ENCODE results near the gene SRRM4.

SRRM4 gene

DNA sequence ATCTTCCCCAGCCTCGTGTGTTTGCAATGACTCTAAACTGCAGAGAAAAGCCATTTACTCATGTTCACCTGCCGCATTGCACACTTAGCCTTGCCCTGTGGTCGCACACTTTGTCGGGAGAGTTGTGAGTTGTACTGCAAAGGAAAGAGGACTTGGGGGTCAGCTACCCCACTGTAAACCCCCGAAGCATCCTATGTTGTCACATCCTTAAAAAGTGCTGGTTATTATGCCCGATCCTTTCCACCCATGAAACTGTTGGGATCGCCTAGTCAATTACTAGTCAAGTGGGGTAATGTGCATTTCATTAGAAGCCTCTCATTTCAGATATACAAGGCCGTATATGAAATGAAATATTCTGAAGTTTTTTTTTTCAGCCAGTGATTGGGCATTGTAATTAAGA is 98.2 kb downstream of the SRRM4 start:
- TF ChIP-seq, protein P1, sequence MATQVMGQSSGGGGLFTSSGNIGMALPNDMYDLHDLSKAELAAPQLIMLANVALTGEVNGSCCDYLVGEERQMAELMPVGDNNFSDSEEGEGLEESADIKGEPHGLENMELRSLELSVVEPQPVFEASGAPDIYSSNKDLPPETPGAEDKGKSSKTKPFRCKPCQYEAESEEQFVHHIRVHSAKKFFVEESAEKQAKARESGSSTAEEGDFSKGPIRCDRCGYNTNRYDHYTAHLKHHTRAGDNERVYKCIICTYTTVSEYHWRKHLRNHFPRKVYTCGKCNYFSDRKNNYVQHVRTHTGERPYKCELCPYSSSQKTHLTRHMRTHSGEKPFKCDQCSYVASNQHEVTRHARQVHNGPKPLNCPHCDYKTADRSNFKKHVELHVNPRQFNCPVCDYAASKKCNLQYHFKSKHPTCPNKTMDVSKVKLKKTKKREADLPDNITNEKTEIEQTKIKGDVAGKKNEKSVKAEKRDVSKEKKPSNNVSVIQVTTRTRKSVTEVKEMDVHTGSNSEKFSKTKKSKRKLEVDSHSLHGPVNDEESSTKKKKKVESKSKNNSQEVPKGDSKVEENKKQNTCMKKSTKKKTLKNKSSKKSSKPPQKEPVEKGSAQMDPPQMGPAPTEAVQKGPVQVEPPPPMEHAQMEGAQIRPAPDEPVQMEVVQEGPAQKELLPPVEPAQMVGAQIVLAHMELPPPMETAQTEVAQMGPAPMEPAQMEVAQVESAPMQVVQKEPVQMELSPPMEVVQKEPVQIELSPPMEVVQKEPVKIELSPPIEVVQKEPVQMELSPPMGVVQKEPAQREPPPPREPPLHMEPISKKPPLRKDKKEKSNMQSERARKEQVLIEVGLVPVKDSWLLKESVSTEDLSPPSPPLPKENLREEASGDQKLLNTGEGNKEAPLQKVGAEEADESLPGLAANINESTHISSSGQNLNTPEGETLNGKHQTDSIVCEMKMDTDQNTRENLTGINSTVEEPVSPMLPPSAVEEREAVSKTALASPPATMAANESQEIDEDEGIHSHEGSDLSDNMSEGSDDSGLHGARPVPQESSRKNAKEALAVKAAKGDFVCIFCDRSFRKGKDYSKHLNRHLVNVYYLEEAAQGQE (IDR thresholded peaks at IDR 0.05; ENCODE audit: insufficient read depth in 1 of 2, low read depth in 2 of 2, low read length in 2 of 2) = no peak
- TF ChIP-seq TAF1 (IDR thresholded peaks at IDR 0.05; ENCODE audit: borderline replicate concordance, insufficient read depth, low read length) (no peak), SIN3A (IDR thresholded peaks at IDR 0.05; ENCODE audit: borderline replicate concordance, insufficient read depth, low read length) (no peak), FOXP2 (optimal IDR thresholded peaks at IDR 0.05; ENCODE audit: borderline replicate concordance, extremely low read depth, extremely low read length, insufficient read depth) (no peak), POLR2AphosphoS5 (IDR thresholded peaks at IDR 0.05; ENCODE audit: low read depth, low read length) (no peak)

DNA sequence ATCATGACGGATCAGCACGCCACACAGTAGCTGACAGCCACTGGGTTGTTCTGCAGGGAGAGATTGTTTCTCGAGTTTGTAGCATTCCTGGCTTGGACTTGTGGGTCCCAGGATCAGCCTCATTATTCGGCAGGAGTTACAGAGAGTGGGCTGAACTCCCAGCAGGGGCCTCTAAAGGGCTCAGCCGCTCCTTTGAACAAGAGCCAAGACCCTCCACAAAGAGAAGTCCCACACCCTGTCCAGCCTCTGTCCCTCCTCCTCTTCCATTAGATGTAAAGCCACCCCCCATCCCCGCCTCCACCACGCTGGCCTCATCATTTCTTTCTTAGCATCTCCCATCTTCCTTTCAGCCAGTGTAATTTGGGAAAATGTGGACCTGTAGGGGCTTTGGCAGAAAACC is 100.7 kb downstream of the SRRM4 start:
- no peak for TF ChIP-seq TAF1 (IDR thresholded peaks at IDR 0.05; ENCODE audit: borderline replicate concordance, insufficient read depth, low read length)
- TF ChIP-seq FOXP2 (optimal IDR thresholded peaks at IDR 0.05; ENCODE audit: borderline replicate concordance, extremely low read depth, extremely low read length, insufficient read depth) = no peak
- no peak for TF ChIP-seq SIN3A (IDR thresholded peaks at IDR 0.05; ENCODE audit: borderline replicate concordance, insufficient read depth, low read length)
- TF ChIP-seq POLR2AphosphoS5 (IDR thresholded peaks at IDR 0.05; ENCODE audit: low read depth, low read length) = no peak
- TF ChIP-seq, protein P1 (IDR thresholded peaks at IDR 0.05; ENCODE audit: insufficient read depth in 1 of 2, low read depth in 2 of 2, low read length in 2 of 2) = no peak

DNA sequence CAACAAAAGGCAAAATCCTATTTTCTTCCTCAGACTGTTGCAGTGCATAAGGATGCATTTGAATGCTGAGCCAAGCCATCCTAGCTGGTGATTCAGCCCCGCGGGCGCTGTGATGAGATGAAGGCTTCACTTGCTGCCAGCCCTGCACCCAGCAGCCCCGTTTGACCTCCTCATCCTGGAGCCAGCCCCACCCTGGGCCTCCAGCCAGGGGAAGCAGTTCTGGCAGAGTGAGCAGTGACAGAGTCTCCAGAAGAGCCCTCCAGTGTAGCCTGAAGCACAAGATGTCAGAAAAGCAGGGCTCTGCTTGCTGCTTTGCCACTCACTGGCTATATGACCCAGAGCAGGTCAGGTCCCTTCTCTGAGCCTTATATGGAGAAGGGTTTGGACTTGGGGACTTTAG is 101.2 kb downstream of the SRRM4 start:
- TF ChIP-seq SIN3A (IDR thresholded peaks at IDR 0.05; ENCODE audit: borderline replicate concordance, insufficient read depth, low read length) = no peak

DNA sequence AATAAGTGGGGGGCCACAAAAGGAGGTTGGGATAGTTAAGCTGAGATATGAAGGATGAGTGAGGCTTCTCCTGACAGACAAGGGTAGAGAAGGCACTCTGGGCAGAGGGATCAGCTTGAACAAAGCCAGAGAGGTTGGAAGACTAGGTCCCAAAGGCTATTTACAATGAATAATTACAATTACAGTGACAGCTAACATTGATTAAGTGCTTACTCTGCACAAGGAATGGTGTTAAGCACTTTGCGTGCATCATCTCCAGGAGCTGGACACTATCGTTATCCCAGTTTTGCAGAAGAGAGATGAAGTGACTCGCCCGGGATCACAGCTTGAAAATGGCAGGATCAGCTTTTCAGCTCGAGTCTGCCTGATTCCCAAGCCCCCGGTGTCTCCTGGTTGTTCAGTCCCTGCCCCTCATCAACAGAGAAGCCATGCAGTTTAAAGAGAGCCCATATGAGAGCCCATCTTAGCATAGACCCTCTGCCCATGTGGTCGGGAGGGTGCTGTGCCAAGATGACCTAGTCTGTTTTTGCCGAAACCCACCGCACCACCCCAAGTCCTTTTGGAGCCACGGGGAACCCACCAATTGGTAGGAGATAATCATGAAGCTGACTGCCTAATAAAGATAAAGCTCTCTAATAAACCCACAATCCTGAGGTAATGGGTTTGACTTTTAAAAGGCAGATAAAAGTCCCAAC is 107.5 kb downstream of the SRRM4 start:
- TF ChIP-seq FOXP2 (optimal IDR thresholded peaks at IDR 0.05; ENCODE audit: borderline replicate concordance, extremely low read depth, extremely low read length, insufficient read depth) (no peak), TAF1 (IDR thresholded peaks at IDR 0.05; ENCODE audit: borderline replicate concordance, insufficient read depth, low read length) (no peak), POLR2AphosphoS5 (IDR thresholded peaks at IDR 0.05; ENCODE audit: low read depth, low read length) (no peak), SIN3A (IDR thresholded peaks at IDR 0.05; ENCODE audit: borderline replicate concordance, insufficient read depth, low read length) (no peak)
- TF ChIP-seq, protein P1 (IDR thresholded peaks at IDR 0.05; ENCODE audit: insufficient read depth in 1 of 2, low read depth in 2 of 2, low read length in 2 of 2) = no peak

DNA sequence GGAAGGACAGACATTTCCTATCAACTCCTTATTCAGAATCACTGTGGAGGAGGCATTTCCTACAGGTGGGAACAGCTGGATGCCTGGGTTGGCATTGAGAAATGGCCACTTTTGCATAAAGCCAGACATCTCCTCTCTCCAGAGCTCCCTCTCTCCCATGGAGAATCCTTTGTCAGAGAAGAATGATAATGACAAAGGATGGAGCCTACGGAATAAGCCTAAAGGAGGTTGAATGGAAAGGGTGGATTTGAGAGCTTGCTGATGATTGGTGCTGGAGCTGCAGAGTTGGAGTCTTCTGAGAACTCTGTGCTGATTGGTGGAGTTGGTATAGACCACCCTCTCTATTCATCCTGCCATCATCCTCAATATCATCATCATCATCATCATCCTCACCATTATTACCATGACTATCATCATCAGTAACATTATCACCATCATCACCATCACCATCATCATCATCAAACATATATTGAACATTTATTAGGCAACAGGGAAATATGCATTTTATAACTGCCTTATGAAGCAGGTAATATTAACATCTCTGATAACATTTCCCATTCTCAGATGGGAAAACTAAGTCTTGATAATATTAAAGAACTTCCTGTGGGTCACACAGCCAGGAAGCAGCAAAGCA is 108.2 kb downstream of the SRRM4 start:
- TF ChIP-seq POLR2AphosphoS5 (IDR thresholded peaks at IDR 0.05; ENCODE audit: low read depth, low read length) = no peak
- TF ChIP-seq FOXP2 (optimal IDR thresholded peaks at IDR 0.05; ENCODE audit: borderline replicate concordance, extremely low read depth, extremely low read length, insufficient read depth) = no peak
- TF ChIP-seq, protein P1 (IDR thresholded peaks at IDR 0.05; ENCODE audit: insufficient read depth in 1 of 2, low read depth in 2 of 2, low read length in 2 of 2) = no peak
- no peak for TF ChIP-seq SIN3A (IDR thresholded peaks at IDR 0.05; ENCODE audit: borderline replicate concordance, insufficient read depth, low read length)
- TF ChIP-seq TAF1 (IDR thresholded peaks at IDR 0.05; ENCODE audit: borderline replicate concordance, insufficient read depth, low read length) = no peak
